Measurements from ENCODE around the gene OTOP2.
A peak's percentile ranks its signal among the peaks of the same experiment; 100 is the strongest.

OTOP2 gene

DNA sequence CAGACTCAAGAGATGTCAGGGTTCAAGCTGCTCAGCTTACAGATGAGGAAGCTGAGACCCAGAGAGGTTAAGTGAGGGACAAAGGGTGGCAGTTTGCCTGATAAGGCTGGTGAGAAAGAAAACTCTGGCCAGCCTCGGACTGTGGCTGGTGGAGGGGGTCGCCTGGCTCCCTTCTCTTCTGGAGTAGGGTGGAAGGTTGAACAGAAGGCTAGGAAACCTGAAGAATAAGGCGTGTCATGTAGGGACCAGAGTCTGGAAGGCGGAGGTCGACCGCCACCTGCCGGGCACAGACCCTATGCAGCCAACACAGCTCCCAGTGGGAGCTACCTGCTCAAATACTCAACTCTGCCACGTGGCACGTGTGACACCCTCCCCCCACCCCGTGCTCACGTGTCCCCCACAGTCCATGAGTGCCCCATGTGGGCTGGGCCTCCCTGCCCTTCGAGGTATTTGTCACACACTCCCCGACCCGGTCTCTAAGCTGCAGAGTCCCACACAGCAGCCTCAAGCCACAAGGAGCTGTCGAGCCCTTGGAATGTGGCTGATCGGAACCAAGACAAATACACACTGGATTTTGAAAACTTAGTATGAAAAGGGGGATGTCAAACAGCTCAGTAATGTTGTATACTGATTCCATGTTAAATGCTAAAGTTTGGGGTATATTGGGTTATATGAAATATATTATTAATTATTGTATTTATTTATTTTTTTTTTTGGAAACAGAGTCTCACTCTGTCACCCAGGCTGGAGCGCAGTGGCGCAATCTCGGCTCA lies 36.7 kb downstream of the OTOP2 start:
- no peak for DNase-seq (ENCODE audit: low spot score)
- peak overlapping the region; percentile 9; the same call in 1 of the 2 replicates for H3K27ac ChIP-seq
- TF ChIP-seq, protein P1, sequence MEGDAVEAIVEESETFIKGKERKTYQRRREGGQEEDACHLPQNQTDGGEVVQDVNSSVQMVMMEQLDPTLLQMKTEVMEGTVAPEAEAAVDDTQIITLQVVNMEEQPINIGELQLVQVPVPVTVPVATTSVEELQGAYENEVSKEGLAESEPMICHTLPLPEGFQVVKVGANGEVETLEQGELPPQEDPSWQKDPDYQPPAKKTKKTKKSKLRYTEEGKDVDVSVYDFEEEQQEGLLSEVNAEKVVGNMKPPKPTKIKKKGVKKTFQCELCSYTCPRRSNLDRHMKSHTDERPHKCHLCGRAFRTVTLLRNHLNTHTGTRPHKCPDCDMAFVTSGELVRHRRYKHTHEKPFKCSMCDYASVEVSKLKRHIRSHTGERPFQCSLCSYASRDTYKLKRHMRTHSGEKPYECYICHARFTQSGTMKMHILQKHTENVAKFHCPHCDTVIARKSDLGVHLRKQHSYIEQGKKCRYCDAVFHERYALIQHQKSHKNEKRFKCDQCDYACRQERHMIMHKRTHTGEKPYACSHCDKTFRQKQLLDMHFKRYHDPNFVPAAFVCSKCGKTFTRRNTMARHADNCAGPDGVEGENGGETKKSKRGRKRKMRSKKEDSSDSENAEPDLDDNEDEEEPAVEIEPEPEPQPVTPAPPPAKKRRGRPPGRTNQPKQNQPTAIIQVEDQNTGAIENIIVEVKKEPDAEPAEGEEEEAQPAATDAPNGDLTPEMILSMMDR (conservative IDR thresholded peaks at IDR 0.05; ENCODE audit: low read depth): no peak
- POLR2A ChIA-PET (ENCODE audit: low non-redundant PET): no interaction called here
- CTCF ChIA-PET: interaction anchor here (0.6 to 3.0 kb wide), 16 partner anchors 10 to 371 kb away, joined by 3 to 35 read pairs (median 6); partner anchors contain the start of genes HID1, MRPL58, OTOP2 and USH1G

DNA sequence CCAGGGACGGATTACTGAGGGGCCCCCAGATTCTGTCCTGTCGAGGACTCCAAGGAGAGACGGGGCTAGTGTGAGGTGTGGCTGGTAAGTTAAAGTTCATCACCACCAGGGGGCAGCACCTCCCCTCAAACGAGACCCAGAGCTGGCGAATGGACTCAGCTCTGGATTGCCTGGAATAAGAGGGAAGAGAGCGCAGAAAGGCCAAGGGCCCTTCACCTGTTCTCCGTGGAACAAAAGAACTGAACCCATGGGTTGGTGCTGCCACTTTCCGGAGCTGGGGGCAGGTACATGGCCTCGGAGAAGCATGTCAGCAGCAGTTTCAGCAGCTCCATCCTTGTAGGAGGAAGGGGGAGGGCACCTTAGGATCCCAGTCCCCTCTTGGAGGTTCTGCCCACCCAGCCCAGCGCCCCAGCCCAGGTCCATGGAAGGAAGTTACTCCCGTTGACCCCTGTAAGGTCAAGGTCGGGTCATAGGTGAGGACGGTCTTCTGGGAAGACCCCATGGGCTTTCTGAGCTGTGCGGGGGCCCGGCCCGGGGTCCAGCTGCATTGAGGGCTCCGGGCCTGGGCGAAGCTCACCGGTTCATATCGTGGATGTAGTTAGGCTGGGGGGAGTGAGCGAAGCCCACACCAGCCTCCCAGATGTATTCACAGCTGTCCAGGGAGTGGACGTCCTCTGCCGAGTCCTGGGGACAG lies 37.7 kb downstream of the OTOP2 start:
- TF ChIP-seq, protein P1 (conservative IDR thresholded peaks at IDR 0.05; ENCODE audit: low read depth): peak; percentile 85
- H3K27ac ChIP-seq: no peak overlapping the region
- POLR2A ChIA-PET (ENCODE audit: low non-redundant PET): interaction anchor here (0.5 to 0.9 kb wide), 4 partner anchors 26 to 92 kb away, joined by 3 to 4 read pairs (median 3); partner anchors contain the start of genes CDR2L and MRPL58
- peak; percentile 81 for DNase-seq (ENCODE audit: low spot score)
- CTCF ChIA-PET: interaction anchor here (0.6 to 3.0 kb wide), 22 partner anchors 10 to 240 kb away, joined by 3 to 35 read pairs (median 6); partner anchors contain the start of genes CDR2L, HID1, MRPL58 and OTOP2

DNA sequence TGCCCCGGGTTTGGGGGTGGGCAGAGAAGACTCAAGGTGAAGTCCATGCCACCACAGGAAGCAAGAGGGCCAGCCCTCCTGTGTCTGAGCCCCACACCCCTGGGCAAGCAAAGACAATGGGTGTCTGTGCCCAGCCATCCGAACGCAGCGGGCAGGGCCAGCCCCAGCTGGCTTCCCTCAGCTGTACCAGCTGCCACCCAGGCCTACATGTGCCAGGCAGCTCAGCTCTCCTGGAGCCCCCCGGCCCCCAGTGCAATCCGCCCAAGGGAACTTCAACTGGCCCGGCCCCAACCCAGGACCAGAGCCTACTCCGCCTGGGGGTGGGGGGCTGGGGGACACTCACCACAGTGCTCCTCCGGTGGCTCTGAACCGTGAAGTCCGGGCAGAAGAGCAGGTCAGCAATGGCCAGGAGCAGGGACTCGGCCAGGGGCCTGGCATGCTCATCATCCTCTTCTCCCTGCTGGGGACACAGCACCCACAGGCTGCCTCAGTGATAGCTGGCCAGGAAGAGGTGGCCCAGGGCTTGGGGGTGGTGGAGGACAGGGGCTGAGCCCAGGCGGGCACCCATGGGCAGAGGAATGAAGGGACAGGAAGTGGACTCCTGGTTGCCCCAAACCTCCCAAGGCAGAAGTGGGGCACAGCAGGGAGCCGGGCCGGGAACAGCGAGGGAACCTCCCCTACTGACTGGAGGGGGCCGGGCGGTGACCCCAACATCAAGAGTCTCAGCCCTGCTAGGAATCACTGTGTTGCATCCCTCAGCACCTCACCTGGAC lies 38.7 kb downstream of the OTOP2 start:
- H3K27ac ChIP-seq: peak overlapping the region; percentile 11; the same call in 1 of the 2 replicates
- ChIA-PET CTCF (interaction anchor here (0.7 to 3.0 kb wide), 9 partner anchors 9 to 239 kb away, joined by 3 to 35 read pairs (median 6); partner anchors contain the start of genes CDR2L, HID1, MRPL58 and OTOP2), POLR2A (ENCODE audit: low non-redundant PET) (interaction anchor here (0.6 to 0.9 kb wide), 2 partner anchors 25 to 53 kb away, joined by 3 read pairs; partner anchors contain the start of gene CDR2L)
- DNase-seq (ENCODE audit: low spot score): no peak
- TF ChIP-seq, protein P1 (conservative IDR thresholded peaks at IDR 0.05; ENCODE audit: low read depth): no peak

DNA sequence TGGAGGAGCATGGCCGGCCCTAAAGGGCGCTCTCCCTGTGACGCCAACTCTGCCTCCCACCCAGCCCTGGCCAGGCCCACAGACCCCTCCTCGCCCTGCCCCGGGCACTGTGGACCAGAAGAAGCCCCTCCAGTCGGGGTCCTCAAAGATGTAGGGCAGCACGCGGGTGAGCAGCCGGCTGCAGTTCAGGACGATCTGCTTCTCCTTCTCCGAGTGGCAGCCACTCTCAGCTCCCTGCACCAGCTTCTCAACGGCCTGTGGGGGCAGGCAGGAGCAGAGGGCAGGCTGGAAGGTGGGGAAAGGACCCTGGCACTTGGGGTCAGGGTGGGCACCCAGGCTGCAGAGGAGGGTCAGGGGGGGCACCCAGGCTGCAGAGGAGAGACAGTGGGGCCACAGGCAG lies 39.6 kb downstream of the OTOP2 start:
- no peak overlapping the region for H3K27ac ChIP-seq
- POLR2A ChIA-PET (ENCODE audit: low non-redundant PET): no interaction called here
- no peak for DNase-seq (ENCODE audit: low spot score)
- TF ChIP-seq, protein P1 (conservative IDR thresholded peaks at IDR 0.05; ENCODE audit: low read depth): no peak
- CTCF ChIA-PET: interaction anchor here (1.4 kb wide), 1 partner anchor 40 kb away, joined by 5 read pairs; the partner anchor contains the start of gene OTOP2

DNA sequence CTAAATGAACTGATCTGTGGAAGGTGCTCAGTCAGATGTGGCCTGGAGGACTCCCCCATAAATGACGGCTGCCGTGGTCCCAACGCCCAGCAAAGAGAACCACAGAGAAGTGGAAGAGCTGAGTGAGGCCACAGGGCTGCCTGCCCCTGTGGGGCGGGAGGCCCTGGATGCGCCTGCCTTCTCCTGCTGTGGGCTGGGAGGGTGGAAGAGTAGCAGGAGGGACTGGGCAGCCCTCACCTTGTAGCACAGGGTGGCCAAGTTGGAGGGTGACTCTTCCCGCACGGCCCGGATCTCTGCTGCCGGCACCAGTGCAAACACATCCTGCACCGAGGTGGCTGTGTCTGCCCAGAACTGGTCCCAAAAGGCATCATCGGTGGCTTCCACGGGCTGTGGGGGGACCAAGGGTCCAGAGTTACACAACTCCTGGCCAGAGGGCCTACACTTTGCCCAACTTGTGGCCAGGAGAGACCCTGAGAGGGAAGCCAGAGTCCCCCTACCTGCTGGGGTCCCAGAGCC lies 40.2 kb downstream of the OTOP2 start:
- ChIA-PET CTCF (interaction anchor here (1.4 kb wide), 1 partner anchor 40 kb away, joined by 5 read pairs; the partner anchor contains the start of gene OTOP2), POLR2A (ENCODE audit: low non-redundant PET) (no interaction called here)
- no peak overlapping the region for H3K27ac ChIP-seq
- TF ChIP-seq, protein P1 (conservative IDR thresholded peaks at IDR 0.05; ENCODE audit: low read depth): no peak
- no peak for DNase-seq (ENCODE audit: low spot score)

Data from RWPE1 (cell line).